Ishikawa (cell line): ENCODE data around the gene INSL3.

Experiments
- CEBPB ChIP-seq: IDR thresholded peaks from 2 replicates; pipeline ENCODE4 v1.6.1; 2012
- CREB1 ChIP-seq: IDR thresholded peaks from 2 replicates; pipeline ENCODE4 v1.6.1; 2012; ENCODE audit warnings: low read depth
- EGR1 ChIP-seq: IDR thresholded peaks from 2 replicates; pipeline ENCODE4 v1.6.1; 2012
- EP300 ChIP-seq: IDR thresholded peaks from 2 replicates; pipeline ENCODE4 v1.6.1; 2012; ENCODE audit warnings: borderline replicate concordance
- FOXM1 ChIP-seq: IDR thresholded peaks from 2 replicates; pipeline ENCODE4 v1.6.1; 2012; ENCODE audit warnings: low read depth, borderline replicate concordance
- MAX ChIP-seq: IDR thresholded peaks from 2 replicates; pipeline ENCODE4 v1.6.1; 2012
- NFIC ChIP-seq: IDR thresholded peaks from 2 replicates; pipeline ENCODE4 v1.6.1; 2012
- RAD21 ChIP-seq: IDR thresholded peaks from 2 replicates; pipeline ENCODE4 v1.6.1; 2012; ENCODE audit warnings: low read depth
- REST ChIP-seq: IDR thresholded peaks from 2 replicates; pipeline ENCODE4 v1.6.1; 2012; ENCODE audit warnings: low read depth, mild to moderate bottlenecking
- TAF1 ChIP-seq: IDR thresholded peaks from 2 replicates; pipeline ENCODE4 v1.6.1; 2012; ENCODE audit warnings: low read depth, mild to moderate bottlenecking
- TCF12 ChIP-seq: IDR thresholded peaks from 2 replicates; pipeline ENCODE4 v1.6.1; 2012; ENCODE audit warnings: low read depth
- TEAD4 ChIP-seq: IDR thresholded peaks from 2 replicates; pipeline ENCODE4 v1.6.1; 2012
- USF1 ChIP-seq: IDR thresholded peaks from 2 replicates; pipeline ENCODE4 v1.6.1; 2012
- YY1 ChIP-seq: IDR thresholded peaks from 2 replicates; pipeline ENCODE4 v1.6.1; 2012; ENCODE audit warnings: low read depth
- ZBTB7A ChIP-seq: IDR thresholded peaks from 2 replicates; pipeline ENCODE4 v1.6.1; 2012; ENCODE audit warnings: low read depth

Gene INSL3

GRCh38 chr19:17831419-17831888 is 10.1 kb upstream of the INSL3 start:
- TF ChIP-seq MAX (peak; percentile 11; the same call in 1 of the 2 replicates), TEAD4 (no peak), NFIC (no peak)

GRCh38 chr19:17830567-17831418 is 9.5 kb upstream of the INSL3 start:
- TF ChIP-seq USF1 (no peak), MAX (peak; percentile 48; the same call in 1 of the 2 replicates)

GRCh38 chr19:17829855-17830566 is 8.7 kb upstream of the INSL3 start:
- TF ChIP-seq EGR1 (peak; percentile 34; the same call in 1 of the 2 replicates), NFIC (peak; percentile 66), CREB1 (no peak), ZBTB7A (peak; percentile 95), CEBPB (no peak), MAX (peak; percentile 39; the same call in 1 of the 2 replicates), USF1 (peak; percentile 47)

GRCh38 chr19:17826508-17827056 is 5.3 kb upstream of the INSL3 start:
- no peak for TF ChIP-seq NFIC
- no peak for TF ChIP-seq REST
- no peak for TF ChIP-seq TAF1
- TF ChIP-seq CEBPB = no peak
- no peak for TF ChIP-seq FOXM1
- no peak for TF ChIP-seq MAX
- TF ChIP-seq ZBTB7A = no peak

GRCh38 chr19:17824339-17824738 is 3.0 kb upstream of the INSL3 start:
- no peak for TF ChIP-seq RAD21
- TF ChIP-seq TCF12 = no peak
- no peak for TF ChIP-seq EP300
- no peak for TF ChIP-seq USF1
- TF ChIP-seq TEAD4 = no peak
- TF ChIP-seq TAF1 = no peak
- TF ChIP-seq YY1 = no peak
- TF ChIP-seq ZBTB7A = no peak
- no peak for TF ChIP-seq CEBPB
- no peak for TF ChIP-seq NFIC
- TF ChIP-seq MAX = no peak
- no peak for TF ChIP-seq EGR1
- no peak for TF ChIP-seq CREB1
- no peak for TF ChIP-seq REST
- TF ChIP-seq FOXM1 = no peak
